GM12872 (cell line): ENCODE measurements around the gene GMDS.

ENCODE experiments used
- CTCF ChIP-seq: IDR thresholded peaks from 3 replicates; pipeline ENCODE4 v1.5.1; 2011; ENCODE audit warnings: low read depth, mild to moderate bottlenecking, low read length, moderate library complexity; ENCODE audit not compliant: insufficient read depth

Gene GMDS

GRCh38 chr6:1574890-1575209 lies 670.6 kb downstream of the GMDS start:
- TF ChIP-seq CTCF = no peak

GRCh38 chr6:1574083-1574761 lies 671.2 kb downstream of the GMDS start:
- TF ChIP-seq CTCF = no peak
